A673 (cell line): ENCODE results near the gene MTOR. TPM values are rescaled to one million over a fixed set of nuclear protein-coding genes. Genes with fewer than 3 reads are reported as not detected.

Source experiments
- BruUV-seq: library from RNA; stranded (reverse); fragments of 400-500 nt; replicated peaks from 2 replicates; lab custom pipeline; 2021; lab: Mats Ljungman, UMichigan
- CTCF ChIA-PET: fragments of 300-600 bp; sonication (Branson Sonifier 250); formaldehyde crosslinking; loops from one replicate; lab custom pipeline; 2022; ENCODE audit warnings: antibody characterized with exemption; lab: Charles Lee
- POLR2A ChIA-PET: fragments of 300-600 bp; sonication (Branson Sonifier 250); formaldehyde crosslinking; loops from one replicate; lab custom pipeline; 2022; ENCODE audit warnings: antibody characterized with exemption; ENCODE audit not compliant: low non-redundant PET; lab: Charles Lee
- DNase-seq: peaks from one replicate; pipeline ENCODE4 v3.0.0-alpha.2; 2015; ENCODE audit warnings: low spot score
- H3K27ac ChIP-seq: fragments of 200-600 bp; sonication (generic); 2 replicates; pipeline ENCODE4 v1.5.1; 2016; ENCODE audit warnings: mixed run types, low read depth, mild to moderate bottlenecking, mixed read lengths, antibody characterized with exemption, low read length; ENCODE audit not compliant: poor library complexity, severe bottlenecking
- H3K27me3 ChIP-seq: fragments of 200-600 bp; sonication (generic); replicated peaks from 2 replicates; pipeline ENCODE4 v1.6.1; 2017; ENCODE audit warnings: mixed run types, low read depth, mild to moderate bottlenecking, mixed read lengths, antibody characterized with exemption, low read length; ENCODE audit not compliant: insufficient read depth, poor library complexity
- H3K36me3 ChIP-seq: fragments of 200-600 bp; sonication (generic); 2 replicates; pipeline ENCODE4 v1.6.1; 2016; ENCODE audit warnings: mixed run types, mild to moderate bottlenecking, mixed read lengths, antibody characterized with exemption, low read length; ENCODE audit not compliant: insufficient read depth, poor library complexity, severe bottlenecking
- H3K4me1 ChIP-seq: fragments of 200-600 bp; sonication (generic); 2 replicates; pipeline ENCODE4 v1.6.1; 2017; ENCODE audit warnings: mixed run types, mild to moderate bottlenecking, mixed read lengths, antibody characterized with exemption, low read length; ENCODE audit not compliant: insufficient read depth, poor library complexity, severe bottlenecking
- H3K4me3 ChIP-seq: fragments of 200-600 bp; sonication (generic); 2 replicates; pipeline ENCODE4 v1.5.1; 2016; ENCODE audit warnings: low read depth, mixed run types, mild to moderate bottlenecking, mixed read lengths, low read length; ENCODE audit not compliant: poor library complexity, severe bottlenecking
- H3K9me3 ChIP-seq: fragments of 200-600 bp; sonication (generic); 2 replicates; pipeline ENCODE4 v1.6.1; 2016; ENCODE audit warnings: mixed run types, low read depth, mild to moderate bottlenecking, mixed read lengths, antibody characterized with exemption, low read length; ENCODE audit not compliant: poor library complexity, severe bottlenecking
- CTCF ChIP-seq: fragments of 300-800, 200-600 bp; sonication (generic); conservative IDR thresholded peaks from 2 replicates; pipeline ENCODE4 v1.5.1; 2017; ENCODE audit warnings: low read depth, mild to moderate bottlenecking, antibody characterized with exemption, low read length, moderate library complexity, mixed read lengths
- EZH2 ChIP-seq: fragments of 200-600 bp; sonication (generic); IDR thresholded peaks from 2 replicates; pipeline ENCODE4 v1.6.1; 2017; ENCODE audit warnings: borderline replicate concordance, low read depth, mild to moderate bottlenecking, mixed read lengths, antibody characterized with exemption, low read length; ENCODE audit not compliant: poor library complexity, severe bottlenecking
- intact Hi-C: fragments of 100-400 bp; cut with micrococcal nuclease; formaldehyde crosslinking; loops from one replicate; pipeline ENCODE4 v1.10.0; 2022; ENCODE audit not compliant: unreplicated experiment
- total RNA-seq: library from RNA; stranded (reverse); gene quantifications from 2 replicates; pipeline ENCODE4 v1.2.3, GENCODE V29; 2021

Gene MTOR
- total RNA-seq, 1 experiment from 2014 or later, result 63.7 TPM

- intact Hi-C loops, result no loop called here
- CTCF ChIA-PET, result no interaction called here
- Histone ChIP-seq H3K4me3 (no peak overlapping the region), H3K27ac (no peak overlapping the region), H3K9me3 (no peaks in the 10 kb centered on the region), H3K4me1 (peaks cover 4% of the 10 kb centered on the region), H3K27me3 (no peaks in the 10 kb centered on the region), H3K36me3 (peaks cover 13% of the 10 kb centered on the region)
- TF ChIP-seq EZH2 (no peak), CTCF (no peak)
- POLR2A ChIA-PET, result no interaction called here
- DNase-seq, result no peak
- BruUV-seq, result no TSS peak
These were observed 20.8 kb upstream of the MTOR start for GRCh38 chr1:11283151-11283550.

- intact Hi-C loops, result no loop called here
- Histone ChIP-seq H3K27me3 (no peaks in the 10 kb centered on the region), H3K36me3 (peaks cover 9% of the 10 kb centered on the region), H3K9me3 (no peaks in the 10 kb centered on the region), H3K4me1 (peaks cover 4% of the 10 kb centered on the region), H3K27ac (no peak overlapping the region), H3K4me3 (no peak overlapping the region)
- CTCF ChIA-PET, result no interaction called here
- no TSS peak for BruUV-seq
- no peak for DNase-seq
- POLR2A ChIA-PET, result no interaction called here
- TF ChIP-seq CTCF (no peak), EZH2 (no peak)
These were observed 19.4 kb upstream of the MTOR start for GRCh38 chr1:11281518-11282331.

- Histone ChIP-seq H3K4me3 (no peak overlapping the region), H3K4me1 (peaks cover 4% of the 10 kb centered on the region), H3K36me3 (peaks cover 2% of the 10 kb centered on the region), H3K27me3 (no peaks in the 10 kb centered on the region), H3K9me3 (no peaks in the 10 kb centered on the region), H3K27ac (no peak overlapping the region)
- ChIA-PET CTCF (no interaction called here), POLR2A (no interaction called here)
- DNase-seq, result no peak
- TF ChIP-seq CTCF (no peak), EZH2 (no peak)
- intact Hi-C loops, result no loop called here
- no TSS peak for BruUV-seq
These were observed 18.5 kb upstream of the MTOR start for GRCh38 chr1:11280719-11281376.
